Erythroblast (primary cell): ENCODE data around the gene MPPED1.

Experiments
- GATA1 ChIP-seq: IDR thresholded peaks from 2 replicates; pipeline ENCODE4 v1.6.1; 2011; ENCODE audit warnings: low read depth, mild to moderate bottlenecking, control low read depth, low read length, moderate library complexity
- POLR2A ChIP-seq: IDR thresholded peaks from 2 replicates; pipeline ENCODE4 v1.6.1; 2011; ENCODE audit warnings: mild to moderate bottlenecking, low read length

GRCh38 chr22:43393132-43393843 is 18.5 kb upstream of the MPPED1 start:
- TF ChIP-seq POLR2A (no peak), GATA1 (no peak)
